BE2C (cell line): ENCODE data around the gene PPP2R2B.
A peak's percentile ranks its signal among the peaks of the same experiment; 100 is the strongest.

Experiments
- DNase-seq: peaks from one replicate; pipeline ENCODE4 v3.0.0-alpha.2; 2020
- H3K27me3 ChIP-seq: fragments of 250-450 bp; sonication (Bioruptor Pico); 2 replicates; pipeline ENCODE4 v1.5.1; 2020; ENCODE audit warnings: mild to moderate bottlenecking
- H3K36me3 ChIP-seq: fragments of 250-450 bp; sonication (Bioruptor Pico); 2 replicates; pipeline ENCODE4 v1.5.1; 2020; ENCODE audit warnings: mild to moderate bottlenecking
- H3K4me1 ChIP-seq: fragments of 250-450 bp; sonication (Bioruptor Pico); 2 replicates; pipeline ENCODE4 v1.5.1; 2020
- H3K4me3 ChIP-seq: 2 replicates; pipeline ENCODE4 v1.5.1; 2011; ENCODE audit warnings: low read depth, low read length
- H3K9me3 ChIP-seq: fragments of 250-450 bp; sonication (Bioruptor Pico); 2 replicates; pipeline ENCODE4 v1.5.1; 2020
- CTCF ChIP-seq: IDR thresholded peaks from 2 replicates; pipeline ENCODE4 v1.5.1; 2012; ENCODE audit warnings: mild to moderate bottlenecking, low read depth, low read length

The PPP2R2B gene

GRCh38 chr5:146867996-146868708, 10.4 kb downstream of the PPP2R2B start:
- Histone ChIP-seq H3K4me3 (no peak overlapping the region), H3K4me1 (peaks cover 12% of the 10 kb centered on the region), H3K27me3 (no peaks in the 10 kb centered on the region), H3K36me3 (no peaks in the 10 kb centered on the region), H3K9me3 (no peaks in the 10 kb centered on the region)
- peak; percentile 10 for DNase-seq
- no peak for TF ChIP-seq CTCF

- DNase-seq, result no peak
- no peaks in the 10 kb centered on the region for H3K36me3 ChIP-seq
- H3K4me3 ChIP-seq, result no peak overlapping the region
- H3K4me1 ChIP-seq, result peaks cover 6% of the 10 kb centered on the region; the same call in 1 of the 2 replicates
- H3K9me3 ChIP-seq, result no peaks in the 10 kb centered on the region
- TF ChIP-seq CTCF, result no peak
- no peaks in the 10 kb centered on the region for H3K27me3 ChIP-seq
Measured at GRCh38 chr5:146866263-146866662, 12.3 kb downstream of the PPP2R2B start.

- H3K4me1 ChIP-seq, result no peaks in the 10 kb centered on the region
- no peak for TF ChIP-seq CTCF
- no peaks in the 10 kb centered on the region for H3K27me3 ChIP-seq
- no peaks in the 10 kb centered on the region for H3K9me3 ChIP-seq
- H3K36me3 ChIP-seq, result no peaks in the 10 kb centered on the region
- no peak overlapping the region for H3K4me3 ChIP-seq
- DNase-seq, result no peak
Measured at GRCh38 chr5:146862641-146863040, 15.9 kb downstream of the PPP2R2B start.

- Histone ChIP-seq H3K9me3 (no peaks in the 10 kb centered on the region), H3K27me3 (no peaks in the 10 kb centered on the region), H3K4me3 (no peak overlapping the region), H3K36me3 (no peaks in the 10 kb centered on the region), H3K4me1 (no peaks in the 10 kb centered on the region)
- no peak for TF ChIP-seq CTCF
- DNase-seq, result no peak
Measured at GRCh38 chr5:146860213-146860893, 18.2 kb downstream of the PPP2R2B start.

GRCh38 chr5:146852089-146852488, 26.5 kb downstream of the PPP2R2B start:
- Histone ChIP-seq H3K9me3 (no peaks in the 10 kb centered on the region), H3K4me3 (no peak overlapping the region), H3K27me3 (no peaks in the 10 kb centered on the region), H3K4me1 (no peaks in the 10 kb centered on the region; the same call in 1 of the 2 replicates), H3K36me3 (no peaks in the 10 kb centered on the region)
- TF ChIP-seq CTCF, result no peak
- no peak for DNase-seq

- Histone ChIP-seq H3K4me1 (no peaks in the 10 kb centered on the region; the same call in 1 of the 2 replicates), H3K4me3 (no peak overlapping the region), H3K36me3 (no peaks in the 10 kb centered on the region), H3K9me3 (no peaks in the 10 kb centered on the region), H3K27me3 (no peaks in the 10 kb centered on the region)
- TF ChIP-seq CTCF, result no peak
- DNase-seq, result no peak
Measured at GRCh38 chr5:146851133-146851532, 27.4 kb downstream of the PPP2R2B start.
